ENCODE measurements around the gene TWIST1. TPM values are rescaled to one million over a fixed set of nuclear protein-coding genes. Genes with fewer than 3 reads are reported as not detected.

The TWIST1 gene
- total RNA-seq, 2 donors from 2014 or later = 0.77 TPM; not detected in 1

DNA sequence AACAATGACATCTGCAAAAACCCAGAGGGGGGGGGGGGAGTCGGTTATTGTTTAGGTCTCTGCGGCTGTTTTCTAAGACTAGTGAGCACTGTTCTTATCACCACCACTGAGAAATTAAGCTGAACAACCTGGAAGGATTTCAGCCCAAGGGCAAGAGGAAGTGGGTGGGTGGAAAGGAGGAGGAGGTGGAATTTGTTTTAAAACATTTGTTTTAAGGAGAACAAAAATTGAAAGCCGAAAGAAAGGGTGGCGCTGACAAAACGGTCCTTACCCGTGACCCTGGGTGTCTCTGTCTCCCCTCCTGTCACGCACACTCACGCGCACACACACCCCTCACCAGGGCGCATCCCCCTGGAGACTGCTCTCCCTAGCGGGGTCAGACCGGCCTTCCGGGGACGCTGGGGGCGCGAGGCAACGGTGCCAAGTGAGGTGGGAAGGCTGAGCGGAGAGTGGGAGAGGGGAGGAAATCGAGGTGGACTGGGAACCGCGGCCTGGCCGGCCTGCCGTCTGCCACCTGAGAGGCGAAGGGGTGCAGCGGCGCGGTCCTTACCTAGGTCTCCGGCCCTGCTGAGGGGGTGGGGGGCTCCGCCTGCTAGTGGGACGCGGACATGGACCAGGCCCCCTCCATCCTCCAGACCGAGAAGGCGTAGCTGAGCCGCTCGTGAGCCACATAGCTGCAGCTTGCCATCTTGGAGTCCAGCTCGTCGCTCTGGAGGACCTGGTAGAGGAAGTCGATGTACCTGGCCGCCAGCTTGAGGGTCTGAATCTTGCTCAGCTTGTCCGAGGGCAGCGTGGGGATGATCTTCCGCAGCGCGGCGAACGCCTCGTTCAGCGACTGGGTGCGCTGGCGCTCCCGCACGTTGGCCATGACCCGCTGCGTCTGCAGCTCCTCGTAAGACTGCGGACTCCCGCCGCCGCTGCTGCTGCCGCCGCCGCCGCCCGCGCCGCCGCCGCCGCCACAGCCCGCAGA is 1.0 kb downstream of the TWIST1 start:
- TF ChIP-seq, protein P1, sequence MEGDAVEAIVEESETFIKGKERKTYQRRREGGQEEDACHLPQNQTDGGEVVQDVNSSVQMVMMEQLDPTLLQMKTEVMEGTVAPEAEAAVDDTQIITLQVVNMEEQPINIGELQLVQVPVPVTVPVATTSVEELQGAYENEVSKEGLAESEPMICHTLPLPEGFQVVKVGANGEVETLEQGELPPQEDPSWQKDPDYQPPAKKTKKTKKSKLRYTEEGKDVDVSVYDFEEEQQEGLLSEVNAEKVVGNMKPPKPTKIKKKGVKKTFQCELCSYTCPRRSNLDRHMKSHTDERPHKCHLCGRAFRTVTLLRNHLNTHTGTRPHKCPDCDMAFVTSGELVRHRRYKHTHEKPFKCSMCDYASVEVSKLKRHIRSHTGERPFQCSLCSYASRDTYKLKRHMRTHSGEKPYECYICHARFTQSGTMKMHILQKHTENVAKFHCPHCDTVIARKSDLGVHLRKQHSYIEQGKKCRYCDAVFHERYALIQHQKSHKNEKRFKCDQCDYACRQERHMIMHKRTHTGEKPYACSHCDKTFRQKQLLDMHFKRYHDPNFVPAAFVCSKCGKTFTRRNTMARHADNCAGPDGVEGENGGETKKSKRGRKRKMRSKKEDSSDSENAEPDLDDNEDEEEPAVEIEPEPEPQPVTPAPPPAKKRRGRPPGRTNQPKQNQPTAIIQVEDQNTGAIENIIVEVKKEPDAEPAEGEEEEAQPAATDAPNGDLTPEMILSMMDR (IDR thresholded peaks at IDR 0.05) = no peak
- DNase-seq = no peak
- no peak overlapping the region for H3K27ac ChIP-seq
- H3K27me3 ChIP-seq = peaks cover 48% of the 10 kb centered on the region
- no peaks in the 10 kb centered on the region for H3K9me3 ChIP-seq
- peak overlapping the region; percentile 36 for H3K4me3 ChIP-seq
- H3K9ac ChIP-seq (ENCODE audit: low read depth in 2 of 2, low read length in 2 of 2) = peak overlapping the region in 1 of 2 donors; percentile 50
- H3K4me1 ChIP-seq = no peaks in the 10 kb centered on the region
- no peaks in the 10 kb centered on the region for H3K36me3 ChIP-seq
- intact Hi-C loops (cut with DNase I) = no loop called here

DNA sequence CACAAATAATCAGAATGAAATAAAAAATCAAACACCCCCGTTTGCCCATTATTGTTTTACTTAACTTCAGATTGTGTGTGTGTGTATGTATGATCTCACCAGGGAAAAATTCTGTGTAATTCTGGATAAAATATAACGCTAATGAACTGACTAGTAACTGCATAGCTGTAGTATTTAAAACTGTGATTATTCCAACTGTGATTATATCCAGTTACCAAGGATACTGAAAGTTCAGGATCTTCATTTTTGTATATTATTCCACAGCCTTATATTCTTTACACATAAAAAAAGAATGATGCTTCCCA is 2.9 kb downstream of the TWIST1 start:
- no peak overlapping the region for H3K27ac ChIP-seq
- no peak for DNase-seq
- no peak overlapping the region for H3K9ac ChIP-seq (ENCODE audit: low read depth in 2 of 2, low read length in 2 of 2)
- no peaks in the 10 kb centered on the region for H3K9me3 ChIP-seq
- TF ChIP-seq, protein P1 (IDR thresholded peaks at IDR 0.05) = no peak
- no peaks in the 10 kb centered on the region for H3K36me3 ChIP-seq
- no peak overlapping the region for H3K4me3 ChIP-seq
- H3K4me1 ChIP-seq = no peaks in the 10 kb centered on the region
- intact Hi-C loops (cut with DNase I) = no loop called here
- peaks cover 62% of the 10 kb centered on the region for H3K27me3 ChIP-seq

DNA sequence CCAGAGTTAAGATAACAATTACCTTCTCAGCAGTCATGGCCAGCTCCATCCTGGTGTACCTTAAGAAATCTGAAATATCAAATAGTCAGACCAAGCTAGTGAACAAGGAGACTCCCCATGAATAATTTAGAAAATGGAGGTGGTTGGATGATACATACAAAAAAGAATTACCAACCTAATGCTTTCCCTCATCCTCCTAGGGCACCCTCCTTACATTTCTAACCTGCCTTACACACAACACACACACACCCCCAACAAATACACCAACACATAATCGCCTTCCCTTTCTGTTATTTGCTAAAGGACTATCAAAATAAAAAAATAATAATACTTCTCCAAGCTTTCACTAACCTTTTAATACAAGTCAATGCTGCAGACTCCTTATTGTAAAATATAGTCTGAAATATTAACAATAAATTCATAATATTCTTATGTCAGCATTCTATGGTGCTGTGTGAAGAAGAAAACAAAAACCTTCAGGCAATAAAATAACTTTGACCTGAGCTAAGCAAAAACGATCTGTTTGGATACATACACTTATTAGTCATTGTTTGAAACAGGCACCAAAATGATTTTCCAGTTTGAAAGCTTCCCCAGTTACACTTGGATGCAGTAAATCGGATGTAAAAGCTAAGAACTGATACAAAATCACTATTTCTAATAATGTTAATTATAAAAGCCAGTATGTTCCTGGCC is 3.4 kb downstream of the TWIST1 start:
- TF ChIP-seq, protein P1 (IDR thresholded peaks at IDR 0.05) = no peak
- intact Hi-C loops (cut with DNase I) = no loop called here
- Histone ChIP-seq H3K4me1 (no peaks in the 10 kb centered on the region), H3K27me3 (peaks cover 62% of the 10 kb centered on the region), H3K27ac (no peak overlapping the region), H3K9me3 (no peaks in the 10 kb centered on the region), H3K36me3 (no peaks in the 10 kb centered on the region), H3K9ac (ENCODE audit: low read depth in 2 of 2, low read length in 2 of 2) (no peak overlapping the region), H3K4me3 (no peak overlapping the region)
- no peak for DNase-seq

DNA sequence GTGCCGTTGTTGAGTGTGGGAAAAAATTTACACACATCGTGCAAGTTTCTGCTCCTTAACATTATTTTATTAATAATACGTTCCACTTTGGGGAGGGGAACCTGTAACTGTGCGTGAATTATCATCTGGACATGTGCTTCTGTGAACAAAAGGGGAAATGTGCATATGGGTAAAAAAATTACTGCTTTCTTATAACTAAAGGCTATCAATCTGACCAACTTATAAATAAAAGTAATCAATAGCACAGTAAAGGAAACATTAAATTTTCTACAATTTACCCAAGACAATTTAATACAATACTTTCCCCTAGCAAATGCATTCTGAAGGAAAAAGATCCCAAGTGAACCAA is 4.5 kb downstream of the TWIST1 start:
- TF ChIP-seq, protein P1 (IDR thresholded peaks at IDR 0.05) = no peak
- Histone ChIP-seq H3K27me3 (peaks cover 61% of the 10 kb centered on the region), H3K9ac (ENCODE audit: low read depth in 2 of 2, low read length in 2 of 2) (no peak overlapping the region), H3K27ac (no peak overlapping the region), H3K36me3 (no peaks in the 10 kb centered on the region), H3K4me3 (no peak overlapping the region), H3K9me3 (no peaks in the 10 kb centered on the region), H3K4me1 (no peaks in the 10 kb centered on the region)
- DNase-seq = no peak
- intact Hi-C loops (cut with DNase I) = no loop called here

DNA sequence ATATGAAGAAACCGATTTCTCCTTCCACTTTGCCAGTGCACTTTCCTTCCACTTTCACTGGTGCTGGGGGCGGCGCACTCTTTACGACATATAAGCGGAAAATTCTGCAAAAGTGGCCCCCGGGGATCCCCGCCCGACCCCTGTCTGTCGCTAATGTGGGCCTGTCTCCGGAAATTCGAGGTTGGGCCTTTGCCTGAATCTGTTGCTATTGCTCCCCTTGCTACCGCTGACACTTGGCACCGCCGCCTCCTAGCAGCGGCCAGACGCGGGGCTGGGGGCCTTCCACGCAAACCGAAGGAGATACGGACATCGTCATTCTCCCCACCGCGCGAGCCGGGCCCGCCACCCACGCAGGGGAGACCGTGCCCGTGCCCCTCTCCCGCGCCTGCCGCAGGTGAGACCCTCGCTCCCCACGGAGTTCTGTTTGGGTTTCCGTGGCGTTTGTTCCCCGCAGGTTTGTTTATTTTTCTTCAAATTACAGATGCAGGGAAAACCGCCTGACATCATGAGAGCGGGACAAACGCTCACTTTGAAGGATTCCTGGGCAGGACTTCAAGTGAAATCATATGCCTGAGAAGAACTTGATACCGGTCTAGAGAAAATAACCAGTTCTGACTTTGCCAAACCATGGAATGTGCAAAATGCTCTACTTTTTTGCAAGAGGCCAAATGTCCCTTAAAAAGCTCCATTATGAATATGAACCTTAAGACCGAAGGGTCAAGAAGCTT is 5.0 kb downstream of the TWIST1 start:
- H3K4me1 ChIP-seq = no peaks in the 10 kb centered on the region
- intact Hi-C loops (cut with DNase I) = no loop called here
- TF ChIP-seq, protein P1 (IDR thresholded peaks at IDR 0.05) = no peak
- H3K4me3 ChIP-seq = no peak overlapping the region
- H3K27ac ChIP-seq = no peak overlapping the region
- H3K9ac ChIP-seq (ENCODE audit: low read depth in 2 of 2, low read length in 2 of 2) = no peak overlapping the region
- H3K36me3 ChIP-seq = no peaks in the 10 kb centered on the region
- no peak for DNase-seq
- H3K27me3 ChIP-seq = peaks cover 61% of the 10 kb centered on the region
- H3K9me3 ChIP-seq = no peaks in the 10 kb centered on the region

All from colonic mucosa (tissue), 4 donors.